Immature natural killer cell (primary cell): Measurements from ENCODE around the gene CYBA. TPM values are rescaled to one million over a fixed set of nuclear protein-coding genes. Genes with fewer than 3 reads are reported as not detected.

Source experiments
- DNase-seq, 3 donors: peaks; one replicate each; pipeline ENCODE4 v3.0.0; 2022; ENCODE audit warnings: mixed read lengths in 1 of 3
- H3K27ac Mint-ChIP-seq, 6 donors: one replicate each; pipeline ENCODE4 v1.8.0; 2020; ENCODE audit warnings: mixed read lengths in 6 of 6, mild to moderate bottlenecking in 5 of 6, inconsistent platforms in 4 of 6, moderate library complexity in 3 of 6
- H3K27me3 Mint-ChIP-seq, 3 donors: one replicate each; pipeline ENCODE4 v1.8.0; 2020 to 2021; ENCODE audit warnings: low read depth in 3 of 3, mild to moderate bottlenecking in 3 of 3, mixed read lengths in 3 of 3, moderate library complexity in 3 of 3, inconsistent platforms in 1 of 3
- H3K36me3 Mint-ChIP-seq, 3 donors: one replicate each; pipeline ENCODE4 v1.8.0; 2020; ENCODE audit warnings: mixed read lengths in 3 of 3, inconsistent platforms in 2 of 3, mild to moderate bottlenecking in 2 of 3
- H3K4me1 Mint-ChIP-seq, 2 donors: one replicate each; pipeline ENCODE4 v1.8.0; 2020; ENCODE audit warnings: inconsistent platforms in 2 of 2, mild to moderate bottlenecking in 2 of 2, mixed read lengths in 2 of 2, moderate library complexity in 1 of 2
- H3K4me3 Mint-ChIP-seq, 5 donors: one replicate each; pipeline ENCODE4 v1.8.0; 2020; ENCODE audit warnings: mild to moderate bottlenecking in 5 of 5, mixed read lengths in 5 of 5, inconsistent platforms in 3 of 5, moderate library complexity in 3 of 5
- H3K9me3 Mint-ChIP-seq, 6 donors: one replicate each; pipeline ENCODE4 v1.8.0; 2020; ENCODE audit warnings: mild to moderate bottlenecking in 6 of 6, mixed read lengths in 6 of 6, inconsistent platforms in 4 of 6, moderate library complexity in 3 of 6
- polyA plus RNA-seq, 3 donors: library from polyadenylated mRNA; unstranded; fragments of 300-500 nt; fragmentation: Illumina TruSeq; gene quantifications; one replicate each; pipeline ENCODE4 v1.2.3, GENCODE V29; 2021

The CYBA gene
- polyA plus RNA-seq, 3 donors from 2014 or later: 2,079 to 2,787 (median 2,690) TPM

DNA sequence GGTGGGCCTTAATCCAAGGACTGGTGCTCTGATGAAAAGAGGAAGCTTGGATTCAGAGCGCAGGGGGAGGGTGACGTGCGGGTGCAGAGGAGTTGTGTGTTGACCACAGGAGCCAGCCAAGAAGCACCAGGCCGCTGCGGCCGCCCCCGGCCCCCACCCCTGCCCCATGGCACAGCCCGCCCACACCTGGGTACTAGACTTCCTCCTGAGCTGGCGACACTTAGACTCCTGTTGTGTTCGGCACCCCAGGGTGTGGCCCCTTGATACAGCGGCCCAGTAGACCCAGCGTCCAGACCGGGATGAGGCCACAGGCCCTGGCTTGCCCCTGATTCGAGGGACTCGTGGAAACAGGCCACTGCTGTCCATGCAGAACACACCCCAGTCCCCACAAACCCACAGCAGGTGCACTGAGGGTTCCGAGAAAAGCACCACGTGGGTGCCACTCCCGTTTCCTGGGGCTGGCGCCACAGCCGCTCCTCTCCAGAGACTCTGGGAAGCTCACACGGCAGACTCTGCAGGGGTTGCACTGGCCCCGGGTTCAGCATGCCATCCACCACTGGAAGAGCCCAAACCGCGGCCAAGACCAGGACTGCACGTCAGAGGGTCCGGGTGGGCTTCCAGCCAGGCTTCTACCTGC is 41.2 kb upstream of the CYBA start:
- DNase-seq: peak; percentile 25 to 34 (median 26)
- no peaks in the 10 kb centered on the region for H3K36me3 Mint-ChIP-seq
- H3K4me1 Mint-ChIP-seq: peaks cover 33 to 39% of the 10 kb centered on the region in 2 donors
- peaks cover 0 to 2% (median 0%) of the 10 kb centered on the region in 6 donors for H3K9me3 Mint-ChIP-seq
- H3K27me3 Mint-ChIP-seq: peaks cover 3 to 5% (median 3%) of the 10 kb centered on the region in 3 donors
- peak overlapping the region in 5 of 6 donors; percentile 29 to 80 (median 59) for H3K27ac Mint-ChIP-seq
- peak overlapping the region; percentile 46 to 70 (median 48) for H3K4me3 Mint-ChIP-seq

DNA sequence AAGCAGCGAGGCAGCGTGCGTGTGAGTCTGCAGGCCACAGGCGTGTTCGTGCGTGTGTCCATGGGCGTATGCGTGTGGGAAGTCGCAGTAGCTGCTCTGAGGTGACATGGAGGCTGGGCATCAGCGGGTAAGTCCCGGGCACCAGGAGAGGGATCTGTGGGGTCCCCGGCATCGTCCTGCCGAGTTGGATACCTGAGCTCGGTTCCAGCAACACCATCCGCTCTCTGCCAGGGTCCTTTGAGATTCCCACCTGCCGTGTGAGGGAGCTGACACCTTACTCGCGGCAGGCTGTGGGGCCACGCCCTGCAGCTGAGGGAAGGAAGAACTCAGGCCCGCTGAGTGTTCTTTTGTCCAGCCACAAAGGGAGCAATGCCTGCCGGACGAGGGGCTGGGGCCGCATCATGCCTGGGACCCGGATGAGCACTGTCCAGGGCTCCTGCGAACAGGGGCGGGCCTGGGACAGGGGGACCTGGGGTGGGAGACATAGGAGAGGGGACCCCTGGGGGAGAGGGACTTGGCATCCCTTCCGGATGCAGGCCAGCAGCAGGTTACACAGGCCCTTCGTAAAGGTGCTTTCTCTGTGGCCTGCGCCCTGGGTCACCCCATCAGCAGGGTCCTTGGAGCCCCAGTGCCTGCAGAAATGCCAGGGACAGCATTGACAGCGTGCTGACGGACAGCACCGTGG is 40.4 kb upstream of the CYBA start:
- peaks cover 28 to 41% of the 10 kb centered on the region in 2 donors for H3K4me1 Mint-ChIP-seq
- peaks cover 3 to 5% (median 3%) of the 10 kb centered on the region in 3 donors for H3K27me3 Mint-ChIP-seq
- H3K36me3 Mint-ChIP-seq: no peaks in the 10 kb centered on the region
- H3K27ac Mint-ChIP-seq: peak overlapping the region in 4 of 6 donors; percentile 30 to 74 (median 63)
- DNase-seq: no peak
- H3K9me3 Mint-ChIP-seq: peaks cover 0 to 2% (median 0%) of the 10 kb centered on the region in 6 donors
- H3K4me3 Mint-ChIP-seq: peak overlapping the region in 3 of 5 donors; percentile 28 to 70 (median 46)

DNA sequence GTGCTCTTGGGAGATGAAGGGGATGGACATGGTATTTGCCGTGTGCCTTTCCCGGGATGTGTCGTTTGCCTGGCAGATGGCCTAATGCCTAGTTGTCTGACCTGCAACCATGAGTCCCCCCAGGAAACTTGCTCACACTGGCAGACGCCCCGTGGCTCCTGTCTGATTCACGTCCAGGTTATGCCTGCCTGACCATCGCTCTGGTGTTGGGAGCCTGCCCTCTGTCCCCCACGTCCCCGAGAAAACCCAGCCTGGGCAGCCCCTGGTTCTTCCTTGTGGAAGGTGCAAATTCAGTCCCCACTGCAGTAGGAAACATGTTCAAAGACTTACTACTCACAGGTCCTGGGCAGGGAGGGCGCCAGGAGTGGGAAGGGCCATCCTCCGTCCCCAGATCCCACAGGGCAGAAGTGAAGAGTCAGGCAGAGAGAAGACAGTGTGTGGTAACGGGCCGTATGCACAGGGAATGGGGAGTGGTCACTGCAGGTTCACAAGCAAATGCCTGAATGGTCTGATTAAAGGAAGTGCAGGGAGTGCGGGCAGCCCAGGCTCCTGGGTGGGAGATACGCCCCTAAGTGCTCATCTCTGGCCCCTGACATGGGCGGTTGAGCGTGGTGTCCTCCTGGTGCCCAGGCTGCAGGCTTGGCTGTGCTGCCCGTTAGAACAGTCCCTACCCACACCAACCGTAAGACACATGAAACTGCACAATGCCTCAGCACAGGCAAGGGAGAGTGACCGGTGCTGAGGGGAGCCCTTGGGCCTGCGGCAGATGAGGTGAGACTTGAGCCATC is 39.7 kb upstream of the CYBA start:
- H3K36me3 Mint-ChIP-seq: no peaks in the 10 kb centered on the region

DNA sequence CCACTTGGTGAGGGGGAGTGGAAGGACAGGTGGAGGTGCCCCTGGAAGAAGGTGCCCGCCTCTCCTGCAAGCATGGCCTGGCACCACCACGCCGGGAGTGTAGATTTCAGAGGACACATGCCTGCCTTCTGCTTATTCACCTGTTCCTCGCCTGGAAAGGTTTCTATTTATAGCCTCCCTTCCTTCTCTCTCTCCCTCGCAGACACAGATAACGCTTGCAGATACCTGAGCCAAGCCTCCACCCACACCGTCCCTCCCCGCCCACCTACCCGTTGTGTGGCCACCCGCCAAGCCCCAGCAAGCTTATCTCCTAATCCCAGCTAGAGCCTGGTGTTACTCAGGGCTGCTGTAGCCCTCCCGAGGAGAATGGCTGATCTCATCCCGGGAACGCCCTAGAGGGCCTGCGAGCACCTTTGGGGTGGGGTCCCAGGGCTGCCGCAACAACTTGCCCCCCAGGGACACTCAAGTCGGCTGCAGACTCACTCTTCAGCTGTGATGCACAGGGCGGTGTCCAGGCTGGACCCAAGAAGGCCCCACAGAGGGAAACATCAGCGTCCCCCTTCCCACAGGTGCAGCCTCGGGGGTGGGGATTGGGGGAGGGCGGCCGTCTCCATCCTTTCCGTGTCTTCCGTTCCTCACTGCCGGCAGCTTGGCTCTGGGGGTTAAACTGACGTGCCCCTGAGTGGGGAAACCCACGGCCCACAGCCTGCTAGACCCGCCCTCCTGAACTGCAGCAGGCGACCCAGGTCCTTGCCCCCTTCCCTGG is 37.3 kb upstream of the CYBA start:
- DNase-seq: no peak
- Mint-ChIP-seq H3K9me3 (peaks cover 0 to 2% (median 0%) of the 10 kb centered on the region in 6 donors), H3K36me3 (no peaks in the 10 kb centered on the region), H3K27me3 (peaks cover 0 to 3% (median 1%) of the 10 kb centered on the region in 3 donors), H3K4me1 (peaks cover 41 to 52% of the 10 kb centered on the region in 2 donors), H3K27ac (no peak overlapping the region), H3K4me3 (peak overlapping the region in 1 of 5 donors; percentile 30)

More for the DNA sequence above, 39.7 kb upstream of the CYBA start:
- peaks cover 3 to 5% (median 3%) of the 10 kb centered on the region in 3 donors for H3K27me3 Mint-ChIP-seq
- peaks cover 0 to 2% (median 0%) of the 10 kb centered on the region in 6 donors for H3K9me3 Mint-ChIP-seq
- peak overlapping the region in 4 of 6 donors; percentile 12 to 74 (median 48) for H3K27ac Mint-ChIP-seq
- no peak for DNase-seq
- H3K4me3 Mint-ChIP-seq: peak overlapping the region in 2 of 5 donors; percentile 28 to 33
- H3K4me1 Mint-ChIP-seq: peaks cover 30 to 41% of the 10 kb centered on the region in 2 donors

DNA sequence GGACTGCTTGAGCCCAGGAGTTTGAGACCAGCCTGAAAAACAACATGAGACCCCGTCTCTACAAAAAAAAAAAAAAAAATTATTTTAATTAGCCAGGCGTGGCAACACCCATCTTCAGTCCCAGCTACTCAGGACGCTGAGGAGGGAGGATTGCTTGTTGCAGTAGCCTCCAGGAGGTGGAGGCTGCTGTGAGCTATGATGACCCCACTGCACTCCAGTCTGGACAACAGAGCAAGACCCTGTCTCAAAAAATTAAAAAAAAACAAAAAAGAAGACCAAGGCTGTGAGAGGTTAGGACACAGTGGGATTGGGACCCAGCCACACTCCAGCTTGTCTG is 36.8 kb upstream of the CYBA start:
- no peak overlapping the region for H3K27ac Mint-ChIP-seq
- no peaks in the 10 kb centered on the region for H3K36me3 Mint-ChIP-seq
- H3K4me3 Mint-ChIP-seq: peak overlapping the region in 2 of 5 donors; percentile 10 to 27
- DNase-seq: no peak
- peaks cover 0 to 2% (median 0%) of the 10 kb centered on the region in 6 donors for H3K9me3 Mint-ChIP-seq
- peaks cover 38 to 49% of the 10 kb centered on the region in 2 donors for H3K4me1 Mint-ChIP-seq
- peaks cover 0 to 3% (median 1%) of the 10 kb centered on the region in 3 donors for H3K27me3 Mint-ChIP-seq

DNA sequence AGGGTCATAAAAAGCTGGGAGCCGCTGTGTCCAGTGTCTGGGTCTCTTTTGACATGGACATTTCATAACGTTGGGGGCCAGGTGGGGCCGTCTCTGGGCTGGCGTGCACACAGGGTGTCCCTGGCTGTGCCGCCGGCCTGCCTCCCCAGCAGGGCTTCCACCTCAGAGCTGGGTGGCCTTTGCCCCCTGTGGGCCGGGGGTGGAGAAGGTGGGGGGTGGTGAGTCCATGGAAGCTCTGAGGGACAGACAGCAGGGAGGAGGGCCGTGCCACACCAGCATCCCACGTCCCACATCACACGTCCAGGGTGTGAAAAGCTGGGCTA is 36.4 kb upstream of the CYBA start:
- peaks cover 38 to 48% of the 10 kb centered on the region in 2 donors for H3K4me1 Mint-ChIP-seq
- H3K27me3 Mint-ChIP-seq: peaks cover 3 to 7% (median 3%) of the 10 kb centered on the region in 3 donors
- H3K4me3 Mint-ChIP-seq: peak overlapping the region in 4 of 5 donors; percentile 10 to 40 (median 22)
- H3K27ac Mint-ChIP-seq: no peak overlapping the region
- H3K36me3 Mint-ChIP-seq: no peaks in the 10 kb centered on the region
- H3K9me3 Mint-ChIP-seq: peaks cover 0 to 2% (median 0%) of the 10 kb centered on the region in 6 donors
- DNase-seq: no peak

DNA sequence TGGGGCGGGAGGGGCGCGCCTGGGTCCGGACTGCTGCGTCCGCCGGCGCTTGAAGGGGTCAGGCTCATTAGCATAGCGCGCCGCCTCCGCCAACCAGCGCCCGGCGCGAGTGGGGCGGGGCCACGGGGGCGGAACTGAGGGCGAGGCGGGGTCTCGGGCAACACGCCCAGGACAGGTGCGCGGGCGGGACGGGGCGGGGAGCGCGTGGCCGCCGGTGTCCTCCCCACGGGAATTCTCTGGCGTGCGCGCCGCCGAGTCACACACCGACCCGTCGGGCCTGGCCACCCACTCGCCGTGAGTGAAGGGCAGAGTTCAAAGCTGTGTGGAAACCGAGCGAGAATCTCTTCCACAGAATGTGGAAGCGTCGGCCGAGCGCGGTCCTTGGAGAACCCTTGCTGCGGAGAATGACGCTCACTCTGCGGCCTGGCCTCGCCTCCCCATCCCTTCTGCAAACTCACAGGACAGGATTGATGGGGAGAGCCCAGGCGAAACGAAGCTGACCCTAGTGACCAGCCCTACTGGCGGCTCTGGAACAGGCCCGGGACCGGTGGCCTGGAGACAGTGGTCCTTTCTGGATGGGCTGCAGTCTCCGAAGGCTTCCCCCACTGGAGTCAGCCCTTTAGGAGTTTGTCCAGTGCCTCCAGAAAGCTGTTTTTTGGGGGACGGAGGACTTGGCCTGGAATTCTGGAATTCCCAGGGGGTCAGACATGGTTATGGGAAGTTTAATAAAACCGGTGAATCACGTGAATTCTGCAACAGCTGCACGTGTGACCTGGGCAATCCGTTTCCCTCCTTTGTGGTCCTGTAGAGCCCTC is 35.8 kb upstream of the CYBA start, which contains the start of gene SNAI3:
TSS of gene SNAI3 (minus strand) at position 69 of the 815 bp plus-strand sequence. CDS start 101 bp downstream, outside the sequence.
- Mint-ChIP-seq H3K9me3 (peaks cover 0 to 2% (median 0%) of the 10 kb centered on the region in 6 donors), H3K4me1 (peaks cover 38 to 48% of the 10 kb centered on the region in 2 donors), H3K36me3 (no peaks in the 10 kb centered on the region), H3K27me3 (peaks cover 3 to 7% (median 4%) of the 10 kb centered on the region in 3 donors), H3K27ac (peak within 1 kb of the TSS; percentile 46 to 77 (median 74)), H3K4me3 (peak within 1 kb of the TSS; percentile 74 to 85 (median 78))
- peak; percentile 83 to 85 (median 85) for DNase-seq

DNA sequence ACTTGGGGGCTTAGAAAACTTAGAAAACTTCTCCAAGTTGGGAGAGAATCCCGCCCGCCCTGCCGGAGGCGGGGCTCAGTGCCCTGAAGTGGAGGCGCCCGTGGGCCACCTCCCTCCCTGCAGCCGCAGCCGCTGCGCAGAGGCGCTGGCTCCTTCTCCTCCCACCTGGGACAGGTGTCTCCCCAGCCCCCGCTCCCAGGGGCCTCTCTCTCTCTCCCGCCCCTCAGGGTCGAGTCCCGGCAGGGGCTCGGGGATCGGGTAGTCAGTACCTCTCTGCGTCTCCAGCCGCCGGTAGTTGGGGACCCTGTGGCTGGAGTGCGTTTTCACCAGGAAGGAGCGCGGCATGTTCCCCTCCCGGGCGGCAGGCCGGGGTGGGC is 35.2 kb upstream of the CYBA start:
- H3K4me1 Mint-ChIP-seq: peaks cover 40 to 50% of the 10 kb centered on the region in 2 donors
- peaks cover 3 to 7% (median 4%) of the 10 kb centered on the region in 3 donors for H3K27me3 Mint-ChIP-seq
- peak overlapping the region; percentile 74 to 85 (median 78) for H3K4me3 Mint-ChIP-seq
- peaks cover 0 to 2% (median 0%) of the 10 kb centered on the region in 6 donors for H3K9me3 Mint-ChIP-seq
- no peaks in the 10 kb centered on the region for H3K36me3 Mint-ChIP-seq
- H3K27ac Mint-ChIP-seq: peak overlapping the region in 3 of 6 donors; percentile 42 to 58 (median 53)
- no peak for DNase-seq

DNA sequence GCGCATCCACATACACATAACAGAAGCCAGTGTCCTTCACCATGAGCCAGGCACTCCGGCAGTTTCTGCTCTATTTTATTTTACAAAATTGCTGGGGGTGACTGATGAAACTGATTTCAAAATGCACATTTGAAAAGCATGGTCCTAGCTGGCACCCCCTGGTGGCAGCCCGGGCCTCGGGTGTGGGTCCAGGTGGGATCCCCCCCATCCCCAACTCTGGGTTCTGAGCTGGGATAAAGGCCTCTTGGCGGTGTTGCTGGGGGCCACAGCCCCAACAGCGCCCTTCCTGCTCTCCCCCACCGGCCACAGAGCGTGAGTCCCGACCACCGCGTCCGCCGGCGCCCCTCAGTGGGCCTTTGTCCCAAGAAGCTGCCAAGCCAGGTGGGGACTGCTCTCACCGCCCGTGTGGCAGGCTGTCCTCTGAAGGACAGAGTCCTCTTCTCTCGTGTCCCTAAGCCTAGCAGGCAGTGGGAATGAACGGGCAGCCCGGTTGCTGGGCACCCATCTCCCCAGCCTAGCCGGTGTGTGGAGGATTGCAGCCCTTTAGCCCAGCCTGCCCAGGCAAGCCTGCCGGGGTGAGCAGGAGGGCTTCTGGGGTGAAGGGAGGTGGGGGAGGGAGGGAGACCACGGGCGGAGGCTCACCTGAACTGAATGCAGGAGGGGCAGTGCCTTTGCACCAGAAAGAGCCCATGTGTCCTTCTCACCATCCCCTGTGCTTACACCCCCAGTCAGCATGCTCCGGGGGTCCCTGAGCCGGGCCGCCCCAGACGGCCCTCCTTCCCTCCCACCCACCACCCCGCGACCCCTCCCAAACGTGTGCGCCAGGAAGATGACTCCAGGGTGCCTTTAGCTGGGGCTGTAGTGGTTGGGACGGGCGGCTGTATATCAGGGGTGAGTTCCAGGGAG is 34.6 kb upstream of the CYBA start:
- Mint-ChIP-seq H3K4me1 (peaks cover 37 to 47% of the 10 kb centered on the region in 2 donors), H3K4me3 (peak overlapping the region; percentile 74 to 85 (median 78)), H3K27me3 (peaks cover 3 to 7% (median 4%) of the 10 kb centered on the region in 3 donors), H3K36me3 (no peaks in the 10 kb centered on the region), H3K9me3 (no peaks in the 10 kb centered on the region), H3K27ac (peak overlapping the region; percentile 46 to 77 (median 74))
- peak; percentile 43 to 56 (median 46) for DNase-seq

DNA sequence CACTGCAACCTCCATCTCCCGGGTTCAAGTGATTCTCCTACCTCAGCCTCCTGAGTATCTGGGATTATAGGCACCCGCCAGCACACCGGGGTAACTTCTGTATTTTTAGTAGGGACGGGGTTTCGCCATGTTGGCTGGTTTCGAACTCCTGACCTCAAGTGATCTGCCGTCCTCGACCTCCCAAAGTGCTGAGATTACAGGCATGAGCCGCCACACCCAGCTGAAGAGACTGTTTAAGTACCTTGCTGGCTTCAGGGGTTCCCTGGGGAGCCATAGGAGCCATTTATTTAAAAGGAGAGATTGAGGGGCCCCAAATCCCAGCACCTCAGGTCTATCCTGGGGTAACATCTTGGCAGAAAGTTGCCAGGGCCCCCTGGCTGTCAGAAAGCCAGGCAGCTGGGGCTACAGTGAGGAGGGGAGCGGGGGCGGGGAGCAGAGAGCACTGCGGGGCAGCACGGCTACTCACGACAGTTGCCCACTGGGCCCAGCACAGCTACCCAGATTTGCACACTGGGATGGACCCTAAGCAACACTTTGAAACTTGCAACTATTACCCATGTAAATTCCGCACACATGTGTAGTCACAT is 33.8 kb upstream of the CYBA start:
- H3K27me3 Mint-ChIP-seq: peaks cover 3 to 7% (median 4%) of the 10 kb centered on the region in 3 donors
- no peak for DNase-seq
- H3K9me3 Mint-ChIP-seq: no peaks in the 10 kb centered on the region
- no peaks in the 10 kb centered on the region for H3K36me3 Mint-ChIP-seq
- H3K27ac Mint-ChIP-seq: peak overlapping the region in 4 of 6 donors; percentile 23 to 77 (median 43)
- H3K4me3 Mint-ChIP-seq: peak overlapping the region; percentile 74 to 85 (median 78)
- H3K4me1 Mint-ChIP-seq: peaks cover 34 to 43% of the 10 kb centered on the region in 2 donors
